DND-41 (cell line): ENCODE measurements around the gene ARTN.

Experiments used
- EZH2 ChIP-seq: IDR thresholded peaks from 3 replicates; pipeline ENCODE4 v1.6.1; 2012; ENCODE audit warnings: borderline replicate concordance, low read depth, mild to moderate bottlenecking, moderate library complexity, low read length, inconsistent platforms; ENCODE audit not compliant: severe bottlenecking
- TF ChIP-seq, protein P1 (sequence below): IDR thresholded peaks from 2 replicates; pipeline ENCODE4 v1.5.1; 2012; ENCODE audit warnings: borderline replicate concordance, low read length, moderate library complexity, mild to moderate bottlenecking; ENCODE audit not compliant: poor library complexity, severe bottlenecking; ENCODE audit errors: extremely low read depth

DNA sequence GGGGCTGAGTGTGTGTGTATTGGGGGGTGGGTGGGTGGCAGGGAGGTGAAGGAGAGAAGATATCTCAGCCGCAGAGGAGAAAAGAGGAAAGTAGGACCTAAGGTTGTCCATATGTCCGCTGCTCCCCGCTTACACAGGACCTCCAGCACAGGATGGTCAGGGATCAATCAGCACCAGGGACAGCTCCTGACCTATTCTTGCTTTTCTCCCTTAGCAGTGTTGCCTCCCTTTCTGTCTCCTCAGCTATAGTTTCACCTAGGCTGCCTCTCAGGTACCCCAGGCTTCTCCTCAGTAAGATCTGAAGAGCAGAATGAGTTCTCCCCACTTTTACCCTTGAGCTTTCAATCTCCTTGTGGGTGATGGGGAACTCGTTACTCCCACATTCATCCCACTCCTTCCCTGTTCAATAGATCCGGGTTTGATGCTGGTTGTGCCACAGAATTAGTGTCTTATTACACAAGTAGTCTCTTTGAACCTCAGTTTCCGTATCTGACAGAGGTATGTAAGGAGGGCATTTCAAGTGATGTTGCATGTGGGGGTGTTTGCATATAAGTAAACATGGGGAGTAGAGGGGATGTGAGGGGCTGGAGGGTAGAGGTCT is 34.8 kb downstream of the ARTN start:
- TF ChIP-seq, protein P1, sequence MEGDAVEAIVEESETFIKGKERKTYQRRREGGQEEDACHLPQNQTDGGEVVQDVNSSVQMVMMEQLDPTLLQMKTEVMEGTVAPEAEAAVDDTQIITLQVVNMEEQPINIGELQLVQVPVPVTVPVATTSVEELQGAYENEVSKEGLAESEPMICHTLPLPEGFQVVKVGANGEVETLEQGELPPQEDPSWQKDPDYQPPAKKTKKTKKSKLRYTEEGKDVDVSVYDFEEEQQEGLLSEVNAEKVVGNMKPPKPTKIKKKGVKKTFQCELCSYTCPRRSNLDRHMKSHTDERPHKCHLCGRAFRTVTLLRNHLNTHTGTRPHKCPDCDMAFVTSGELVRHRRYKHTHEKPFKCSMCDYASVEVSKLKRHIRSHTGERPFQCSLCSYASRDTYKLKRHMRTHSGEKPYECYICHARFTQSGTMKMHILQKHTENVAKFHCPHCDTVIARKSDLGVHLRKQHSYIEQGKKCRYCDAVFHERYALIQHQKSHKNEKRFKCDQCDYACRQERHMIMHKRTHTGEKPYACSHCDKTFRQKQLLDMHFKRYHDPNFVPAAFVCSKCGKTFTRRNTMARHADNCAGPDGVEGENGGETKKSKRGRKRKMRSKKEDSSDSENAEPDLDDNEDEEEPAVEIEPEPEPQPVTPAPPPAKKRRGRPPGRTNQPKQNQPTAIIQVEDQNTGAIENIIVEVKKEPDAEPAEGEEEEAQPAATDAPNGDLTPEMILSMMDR: no peak
- TF ChIP-seq EZH2: no peak
